Spleen (tissue), 11 donors: ENCODE results near the gene ATXN1. TPM values are rescaled to one million over a fixed set of nuclear protein-coding genes. Genes with fewer than 3 reads are reported as not detected.
"Not testable (repeated sequence)": the region's sequence is repeated elsewhere in the genome, so short reads cannot be mapped to it uniquely, and the experiment has no call there.

Experiments
- DNase-seq: peaks from one replicate; pipeline ENCODE4 v3.0.0-alpha.2; 2020
- H3K27ac ChIP-seq, 8 donors: fragments of 200-600 bp; sonication (generic) in 7 of 8; 1 replicate in 4 of 8; 2 replicates in 4 of 8; pipeline versions ENCODE4 v1.5.0 to v1.8.0; 2016 to 2021; ENCODE audit warnings: inconsistent platforms in 4 of 8, mild to moderate bottlenecking in 4 of 8, moderate library complexity in 1 of 8
- H3K27me3 ChIP-seq, 7 donors: fragments of 200-600 bp; sonication (generic) in 6 of 7; replicated peaks in 1 of 7; 1 replicate in 4 of 7; 2 replicates in 3 of 7; pipeline versions ENCODE4 v1.5.0 to v1.8.0; 2016 to 2021; ENCODE audit warnings: inconsistent platforms in 3 of 7, mild to moderate bottlenecking in 1 of 7
- H3K36me3 ChIP-seq, 6 donors: fragments of 200-600 bp; sonication (generic) in 5 of 6; 1 replicate in 4 of 6; 2 replicates in 2 of 6; pipeline versions ENCODE4 v1.5.0 to v1.8.0; 2016 to 2021; ENCODE audit warnings: inconsistent platforms in 2 of 6
- H3K4me1 ChIP-seq, 6 donors: fragments of 200-600 bp; sonication (generic) in 5 of 6; 1 replicate in 3 of 6; 2 replicates in 3 of 6; pipeline versions ENCODE4 v1.5.0 to v1.8.0; 2016 to 2021; ENCODE audit warnings: inconsistent platforms in 3 of 6
- H3K4me3 ChIP-seq, 8 donors: fragments of 200-600 bp; sonication (generic) in 7 of 8; 1 replicate in 4 of 8; 2 replicates in 4 of 8; pipeline versions ENCODE4 v1.5.0 to v1.8.0; 2016 to 2021; ENCODE audit warnings: inconsistent platforms in 4 of 8, mild to moderate bottlenecking in 4 of 8, moderate library complexity in 2 of 8
- H3K9me3 ChIP-seq, 8 donors: fragments of 200-600 bp; sonication (generic) in 7 of 8; 1 replicate in 4 of 8; 2 replicates in 4 of 8; pipeline versions ENCODE4 v1.5.0 to v1.8.0; 2016 to 2021; ENCODE audit warnings: inconsistent platforms in 4 of 8
- POLR2A ChIP-seq, 3 donors: fragments of 450-650 bp; IDR thresholded peaks; one replicate each; pipeline ENCODE4 v1.5.1; 2017; ENCODE audit warnings: antibody characterized with exemption in 3 of 3, mild to moderate bottlenecking in 1 of 3
- POLR2AphosphoS5 ChIP-seq, 3 donors: sonication (generic); formaldehyde crosslinking; IDR thresholded peaks; one replicate each; pipeline ENCODE4 v1.5.1; 2017; ENCODE audit warnings: antibody characterized with exemption in 3 of 3
- WGBS, 5 donors: extraction: QIAGEN DNeasy Blood & Tissue Kit in 3 of 5; methylation state at CpG; one replicate each; pipeline versions ENCODE4 v1.1.5 to v1.1.7; 2013 to 2018; 5-methylcytosine and 5-hydroxymethylcytosine counted together
- intact Hi-C: fragments of 100-400 bp; cut with DNase I; formaldehyde crosslinking; loops from one replicate; pipeline ENCODE4 v1.15.0; 2023; ENCODE audit warnings: low total_unique reads
- polyA plus RNA-seq, 3 donors: library from polyadenylated mRNA; stranded (reverse); fragments of 200-250 nt; gene quantifications; one replicate each; pipeline ENCODE4 v1.2.1, GENCODE V29; 2013
- total RNA-seq, 7 donors: library from RNA; depleted of rRNA in 3 of 7; stranded (reverse); fragments of >200 nt in 3 of 7; fragmentation: NEBNext Ultra II Directional in 4 of 7; extraction: Animal tissue kit (Norgen Biotek cat#: 25700) in 4 of 7; gene quantifications; one replicate each; pipeline versions ENCODE4 v1.1.0 to v1.2.1, GENCODE V29; 2016 to 2021
- TF ChIP-seq, protein P1 (sequence below), 11 experiments: fragments of 200-600 bp in 7 of 11; fragments of 450-650 bp in 4 of 11; sonication (generic) in 4 of 11; IDR thresholded peaks in 8 of 11; conservative IDR thresholded peaks in 3 of 11; 1 replicate in 7 of 11; 2 replicates in 4 of 11; pipeline versions ENCODE4 v1.4.0 to v1.8.0; 2016 to 2021; ENCODE audit warnings: antibody characterized with exemption in 11 of 11, inconsistent platforms in 4 of 11, mild to moderate bottlenecking in 1 of 11
- donor health status: healthy with polysubstance abuse.
- donor health status: DM: no; HTN: no; CAD: no; lungs with moderate emphysema.
- donor health status: DM: no; HTN: no; CAD: no.
- donor health status: Bipolar disorder and iron deficiency.
- donor health status: healthy.
- donor health status: DM: no; HTN: no; CAD: no.
- donor health status: DM: yes; HTN: yes; CAD: no.

Gene ATXN1
- total and polyA plus RNA-seq, 10 donors: 3.5 to 123 (median 73.9) TPM

DNA sequence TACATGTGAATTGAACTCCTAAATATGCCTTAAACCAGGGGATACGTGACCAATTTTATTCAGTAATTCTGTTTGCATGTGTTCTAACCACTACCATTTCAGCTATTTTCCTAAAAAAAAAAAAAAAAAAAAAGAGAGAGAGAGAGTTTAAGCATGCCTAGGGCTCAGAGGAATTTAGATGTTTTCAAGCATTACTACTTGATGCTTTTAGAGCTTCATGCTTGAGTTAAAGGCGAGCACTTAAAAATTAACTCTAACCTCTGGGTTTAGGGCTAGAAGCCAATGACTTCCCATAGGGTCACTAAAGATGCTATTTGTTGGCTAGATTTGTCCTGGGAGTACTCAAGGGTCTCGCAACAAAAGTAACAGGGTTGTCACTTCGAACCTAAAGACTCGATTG, 217.7 kb downstream of the ATXN1 start:
- WGBS, 5 donors: 81 to 91% (median 87%) methylated on average over 5 of the region's 5 CpGs
- no peaks in the 10 kb centered on the region for H3K9me3 ChIP-seq
- peak overlapping the region in 3 of 8 donors; percentile 20 to 52 (median 22) for H3K27ac ChIP-seq
- H3K36me3 ChIP-seq: peaks cover 0 to 41% (median 0%) of the 10 kb centered on the region in 6 donors
- intact Hi-C loops: no loop called here
- TF ChIP-seq POLR2A (IDR thresholded peaks at IDR 0.05) (no peak), POLR2AphosphoS5 (IDR thresholded peaks at IDR 0.05) (no peak)
- TF ChIP-seq, protein P1, sequence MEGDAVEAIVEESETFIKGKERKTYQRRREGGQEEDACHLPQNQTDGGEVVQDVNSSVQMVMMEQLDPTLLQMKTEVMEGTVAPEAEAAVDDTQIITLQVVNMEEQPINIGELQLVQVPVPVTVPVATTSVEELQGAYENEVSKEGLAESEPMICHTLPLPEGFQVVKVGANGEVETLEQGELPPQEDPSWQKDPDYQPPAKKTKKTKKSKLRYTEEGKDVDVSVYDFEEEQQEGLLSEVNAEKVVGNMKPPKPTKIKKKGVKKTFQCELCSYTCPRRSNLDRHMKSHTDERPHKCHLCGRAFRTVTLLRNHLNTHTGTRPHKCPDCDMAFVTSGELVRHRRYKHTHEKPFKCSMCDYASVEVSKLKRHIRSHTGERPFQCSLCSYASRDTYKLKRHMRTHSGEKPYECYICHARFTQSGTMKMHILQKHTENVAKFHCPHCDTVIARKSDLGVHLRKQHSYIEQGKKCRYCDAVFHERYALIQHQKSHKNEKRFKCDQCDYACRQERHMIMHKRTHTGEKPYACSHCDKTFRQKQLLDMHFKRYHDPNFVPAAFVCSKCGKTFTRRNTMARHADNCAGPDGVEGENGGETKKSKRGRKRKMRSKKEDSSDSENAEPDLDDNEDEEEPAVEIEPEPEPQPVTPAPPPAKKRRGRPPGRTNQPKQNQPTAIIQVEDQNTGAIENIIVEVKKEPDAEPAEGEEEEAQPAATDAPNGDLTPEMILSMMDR (IDR thresholded peaks at IDR 0.05 in 8 of 11, conservative IDR thresholded peaks at IDR 0.05 in 3 of 11): no peak
- H3K4me1 ChIP-seq: peaks cover 0 to 12% (median 0%) of the 10 kb centered on the region in 6 donors
- no peaks in the 10 kb centered on the region for H3K27me3 ChIP-seq
- H3K4me3 ChIP-seq: no peak overlapping the region
- no peak for DNase-seq

DNA sequence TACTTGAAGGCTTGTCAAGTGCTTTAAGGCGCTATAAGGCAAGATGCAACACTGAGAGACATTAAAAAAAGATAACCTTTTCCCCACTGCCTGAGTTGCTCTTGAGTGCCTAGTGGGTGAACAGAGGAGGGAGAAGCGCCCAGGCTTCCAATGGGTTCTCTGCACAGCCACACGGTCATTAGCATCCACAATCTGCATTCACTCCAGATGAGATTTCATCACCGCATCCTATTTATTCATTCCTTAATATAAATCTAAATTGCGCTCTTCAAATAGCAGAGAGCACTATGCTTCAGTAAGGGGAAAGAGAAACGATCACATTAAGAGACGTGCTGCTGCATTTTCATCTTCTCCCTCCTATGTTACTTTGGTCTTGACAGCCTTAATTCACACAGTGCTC, 219.2 kb downstream of the ATXN1 start:
- intact Hi-C loops: no loop called here
- Histone ChIP-seq H3K9me3 (no peaks in the 10 kb centered on the region), H3K36me3 (peaks cover 0 to 28% (median 0%) of the 10 kb centered on the region in 6 donors), H3K4me1 (peaks cover 0 to 12% (median 0%) of the 10 kb centered on the region in 6 donors), H3K27me3 (no peaks in the 10 kb centered on the region), H3K27ac (no peak overlapping the region), H3K4me3 (no peak overlapping the region)
- TF ChIP-seq, protein P1 (IDR thresholded peaks at IDR 0.05 in 8 of 11, conservative IDR thresholded peaks at IDR 0.05 in 3 of 11): no peak
- TF ChIP-seq POLR2A (IDR thresholded peaks at IDR 0.05) (no peak), POLR2AphosphoS5 (IDR thresholded peaks at IDR 0.05) (no peak)
- DNase-seq: no peak
- WGBS, 5 donors: 90 to 96% (median 93%) methylated on average over 7 of the region's 7 CpGs

DNA sequence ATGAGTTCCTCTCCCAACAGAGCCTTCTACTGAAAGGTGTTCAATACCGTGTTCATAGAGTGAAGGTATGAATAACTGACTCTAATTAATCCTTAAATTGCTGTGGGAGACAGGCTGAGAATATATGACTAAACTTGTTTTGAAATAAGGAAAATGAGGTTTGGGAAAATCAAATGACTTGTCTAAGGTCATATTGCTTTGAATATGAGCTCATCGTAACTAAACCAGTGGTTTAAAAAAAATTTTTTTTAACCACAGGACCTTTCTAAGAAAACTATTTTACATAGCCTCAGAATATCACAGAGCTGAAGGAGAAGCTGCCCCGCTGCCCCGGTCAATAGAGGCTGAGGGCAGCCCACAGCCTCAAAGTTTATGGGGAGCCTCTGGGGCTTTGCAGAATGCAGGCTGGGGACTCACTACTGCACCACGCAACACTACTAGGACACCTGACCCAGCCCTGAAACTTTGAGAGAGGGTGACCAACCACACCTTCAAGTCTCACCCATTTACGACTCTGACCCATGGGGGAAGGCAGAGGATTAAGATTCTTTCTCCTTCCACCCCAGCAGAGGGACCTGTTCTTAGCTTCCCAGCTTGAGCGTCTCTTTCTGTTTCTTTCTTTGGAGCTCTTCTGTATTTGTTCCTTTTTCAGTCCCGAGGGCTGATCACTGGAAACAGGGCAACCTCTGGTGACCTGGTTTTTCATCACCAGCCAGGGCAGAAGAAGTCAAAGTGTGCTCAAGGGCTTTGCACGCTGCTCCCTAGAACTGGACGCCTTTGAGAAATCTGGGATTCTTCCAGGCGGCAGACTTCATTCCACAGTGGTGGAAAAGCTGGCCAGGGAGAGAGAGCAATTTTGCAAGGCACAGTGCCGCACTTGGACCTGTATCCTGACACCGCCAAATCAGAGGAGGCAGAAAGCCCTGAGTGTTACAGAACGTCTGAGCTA, 220.2 kb downstream of the ATXN1 start:
- TF ChIP-seq POLR2A (IDR thresholded peaks at IDR 0.05): no peak
- TF ChIP-seq, protein P1 (IDR thresholded peaks at IDR 0.05 in 8 of 11, conservative IDR thresholded peaks at IDR 0.05 in 3 of 11): peak in 2 of 11 experiments; percentile 8 to 10
- no peak for TF ChIP-seq POLR2AphosphoS5 (IDR thresholded peaks at IDR 0.05)
- intact Hi-C loops: no loop called here
- Histone ChIP-seq H3K36me3 (peaks cover 0 to 21% (median 0%) of the 10 kb centered on the region in 6 donors), H3K9me3 (no peaks in the 10 kb centered on the region), H3K4me1 (peaks cover 0 to 12% (median 0%) of the 10 kb centered on the region in 6 donors), H3K27me3 (no peaks in the 10 kb centered on the region), H3K4me3 (no peak overlapping the region), H3K27ac (peak overlapping the region in 1 of 8 donors; percentile 7)
- no peak for DNase-seq
- 77 to 88% (median 81%) methylated on average over 13 to 14 of the region's 14 CpGs for WGBS, 5 donors

DNA sequence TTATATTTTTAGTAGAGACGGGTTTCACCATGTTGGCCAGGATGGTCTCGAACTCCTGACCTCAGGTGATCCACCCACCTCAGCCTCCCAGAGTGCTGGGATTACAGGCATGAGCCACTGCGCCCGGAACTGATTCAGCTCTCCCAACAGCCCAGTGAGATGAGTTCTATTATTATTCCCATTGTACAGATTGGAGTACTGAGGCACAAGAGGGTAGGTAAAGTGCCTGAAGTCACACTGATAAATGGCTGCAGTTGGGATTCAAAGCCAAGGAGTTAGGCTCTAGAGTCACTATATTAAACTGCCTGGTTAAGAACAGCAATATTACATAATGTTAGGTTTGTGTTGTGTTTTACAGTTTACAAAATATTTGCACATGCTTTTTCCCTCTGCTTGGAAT, 220.9 kb downstream of the ATXN1 start:
- intact Hi-C loops, H3K9me3 ChIP-seq, H3K27ac ChIP-seq, H3K27me3 ChIP-seq, DNase-seq, H3K4me3 ChIP-seq: not testable (repeated sequence)
- Histone ChIP-seq H3K36me3 (peaks cover 0 to 21% (median 0%) of the 10 kb centered on the region in 6 donors), H3K4me1 (peaks cover 0 to 12% (median 0%) of the 10 kb centered on the region in 6 donors)
- WGBS, 5 donors: 92 to 98% (median 95%) methylated on average over 4 of the region's 4 CpGs
